Fibroblast of skin of right biceps (primary cell): ENCODE measurements around the gene SLC38A3.
A peak's percentile ranks its signal among the peaks of the same experiment; 100 is the strongest.

ENCODE experiments used
- DNase-seq: peaks from one replicate; pipeline ENCODE4 v3.0.0-alpha.2; 2013

Gene SLC38A3

DNA sequence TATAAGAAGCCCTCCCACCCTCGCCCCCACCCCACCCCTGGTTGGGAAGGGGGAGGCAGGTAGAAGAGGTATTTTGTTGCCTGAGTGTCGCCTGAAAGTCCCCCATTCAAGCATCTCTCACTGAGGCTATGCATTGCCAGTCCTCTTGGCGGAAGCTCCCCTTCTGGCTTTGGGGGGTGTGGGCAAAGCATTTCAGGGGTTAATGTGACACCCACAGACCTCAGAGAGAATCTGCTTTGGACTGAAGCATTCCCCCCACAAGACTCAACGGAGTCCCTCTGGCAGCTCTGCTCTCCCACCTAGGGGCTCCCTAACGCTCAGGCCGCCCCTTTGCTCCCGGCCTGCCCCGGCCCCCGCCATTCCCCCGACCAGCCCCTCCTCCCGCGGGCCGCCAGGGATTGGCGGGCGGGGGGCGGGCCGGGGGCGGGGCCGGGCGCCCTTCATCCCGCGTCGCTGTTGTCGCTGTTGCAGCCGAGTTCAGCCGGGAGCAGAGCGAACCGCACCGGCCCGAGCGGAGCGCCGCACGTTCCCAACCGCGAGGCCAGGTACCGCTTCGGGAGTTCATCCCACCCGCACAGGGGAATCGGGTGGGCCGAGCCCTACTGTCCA, at the start of gene SLC38A3:
Gene SLC38A3 (plus strand): TSS at position 468 of the 609 bp plus-strand sequence. CDS start 8,929 bp downstream, outside the sequence.
- no peak for DNase-seq

DNA sequence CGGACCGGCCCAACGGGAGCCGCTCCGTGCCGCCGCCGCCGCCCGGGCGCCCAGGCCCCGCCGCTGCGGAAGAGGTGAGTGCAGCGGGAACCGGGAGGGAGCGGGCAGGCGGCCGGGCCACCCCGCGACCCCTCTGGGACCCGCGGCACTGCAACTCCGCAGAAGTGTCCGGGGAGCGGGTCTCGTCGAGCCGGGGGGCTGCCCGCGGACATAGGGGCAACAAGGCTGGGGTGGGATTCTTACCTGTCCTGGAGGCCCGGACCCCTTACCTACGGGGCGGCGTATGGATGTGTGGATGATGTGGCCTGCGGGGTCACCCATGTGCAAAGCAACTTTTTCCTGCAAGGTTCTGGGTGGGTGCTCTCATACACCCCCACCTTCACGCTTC, 49.6 kb upstream of the SLC38A3 start:
- no peak for DNase-seq

DNA sequence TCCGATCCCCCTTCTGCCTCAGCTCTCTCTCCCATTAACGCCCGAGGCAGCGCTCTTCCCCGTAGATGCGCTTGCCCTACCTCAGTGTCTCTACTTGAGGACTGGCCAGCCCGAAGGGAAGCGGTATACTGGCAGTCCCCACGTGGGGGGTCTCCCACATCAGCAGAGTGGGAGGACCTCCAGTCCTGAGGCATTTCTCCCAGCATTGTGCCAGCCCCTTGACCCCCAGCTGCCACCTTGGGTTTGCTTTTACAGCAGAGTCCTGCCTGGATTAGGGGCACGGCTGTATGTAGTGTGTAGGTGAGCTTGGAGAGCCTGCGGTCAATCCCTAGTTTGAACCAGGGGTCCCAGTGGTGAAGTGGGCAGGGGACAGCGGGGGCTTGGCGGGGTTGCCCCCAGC, 49.2 kb upstream of the SLC38A3 start:
- DNase-seq = peak; percentile 17

DNA sequence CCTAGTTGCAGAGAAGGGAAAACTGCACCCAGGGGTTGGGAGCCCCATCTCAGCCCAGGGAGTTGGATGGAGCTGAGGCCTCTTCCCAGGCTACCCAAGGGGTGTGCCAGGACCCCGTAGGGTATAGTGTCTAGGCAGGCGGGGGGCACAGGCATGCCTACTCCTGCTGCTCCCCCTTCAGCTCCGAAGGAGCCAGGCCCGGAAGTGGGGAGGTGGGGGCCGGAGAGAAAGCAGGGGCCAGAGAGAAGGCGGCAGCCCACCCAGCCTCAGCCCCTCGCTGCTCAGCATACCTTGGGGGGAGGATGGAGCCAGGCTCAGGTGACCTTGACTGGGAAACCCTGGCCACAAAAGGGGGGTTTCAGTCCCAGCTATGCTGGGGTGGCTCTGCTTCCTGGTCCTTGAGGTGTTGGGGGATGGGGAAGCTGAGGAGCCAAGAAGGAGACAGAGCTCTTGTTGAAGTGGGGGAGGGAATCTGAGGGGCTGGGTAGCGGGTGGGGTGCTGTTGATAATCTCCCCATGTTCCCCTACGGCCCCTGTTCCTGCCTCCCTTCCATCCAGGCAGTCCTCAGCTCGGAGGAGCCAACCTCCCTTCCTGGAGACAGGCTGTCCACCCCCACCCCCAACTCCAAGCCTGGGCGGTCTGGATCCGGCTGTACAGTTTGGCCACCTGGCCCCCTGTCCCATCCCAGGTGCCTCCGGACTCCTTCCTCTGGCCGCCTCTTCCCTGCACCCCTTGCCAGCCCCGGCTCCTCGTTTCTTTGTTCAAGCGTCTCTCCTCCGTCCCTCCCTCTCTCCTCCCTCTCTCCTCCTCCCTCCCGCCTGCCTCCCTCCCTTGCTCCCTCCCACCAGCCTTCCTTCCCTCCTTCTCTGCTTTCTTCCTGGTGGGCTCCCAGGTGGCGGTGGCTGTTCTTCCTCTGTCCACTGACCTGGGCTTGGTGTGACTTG, 48.2 kb upstream of the SLC38A3 start:
- peak; percentile 59 for DNase-seq

DNA sequence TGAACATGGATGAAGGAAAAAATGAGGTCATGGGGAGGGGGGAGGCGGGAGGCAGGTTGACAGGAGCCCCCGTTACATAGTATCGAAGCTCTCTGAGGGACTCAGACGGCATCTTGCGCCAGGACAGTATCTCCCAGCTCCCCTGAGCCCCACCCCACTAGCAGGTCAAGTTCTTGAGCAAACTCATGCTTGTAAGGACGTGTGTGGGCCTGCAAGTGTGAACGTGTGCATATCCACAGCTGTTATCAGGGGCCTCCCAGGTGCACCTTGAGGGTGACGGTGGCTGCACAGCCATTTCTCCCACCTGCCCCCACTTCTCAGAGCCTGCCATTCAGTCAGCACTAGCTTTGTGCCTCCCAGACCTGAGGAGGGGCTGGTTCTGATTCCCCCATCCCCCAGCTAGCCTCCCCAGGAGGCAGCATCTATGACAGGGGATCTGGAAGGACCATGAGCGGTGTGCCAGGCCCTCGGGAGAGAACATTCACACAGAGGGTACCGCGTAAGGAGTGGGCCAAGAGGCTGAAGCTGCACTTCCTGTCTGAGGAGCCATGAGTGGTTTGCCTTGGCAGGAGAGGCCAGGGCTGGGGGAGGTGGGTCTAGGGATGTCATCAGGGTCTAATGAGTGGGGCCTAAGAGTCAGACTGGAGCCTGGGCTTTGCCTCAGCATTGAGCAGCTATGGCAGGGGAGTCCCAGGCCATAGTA, 47.1 kb upstream of the SLC38A3 start:
- peak; percentile 61 for DNase-seq

DNA sequence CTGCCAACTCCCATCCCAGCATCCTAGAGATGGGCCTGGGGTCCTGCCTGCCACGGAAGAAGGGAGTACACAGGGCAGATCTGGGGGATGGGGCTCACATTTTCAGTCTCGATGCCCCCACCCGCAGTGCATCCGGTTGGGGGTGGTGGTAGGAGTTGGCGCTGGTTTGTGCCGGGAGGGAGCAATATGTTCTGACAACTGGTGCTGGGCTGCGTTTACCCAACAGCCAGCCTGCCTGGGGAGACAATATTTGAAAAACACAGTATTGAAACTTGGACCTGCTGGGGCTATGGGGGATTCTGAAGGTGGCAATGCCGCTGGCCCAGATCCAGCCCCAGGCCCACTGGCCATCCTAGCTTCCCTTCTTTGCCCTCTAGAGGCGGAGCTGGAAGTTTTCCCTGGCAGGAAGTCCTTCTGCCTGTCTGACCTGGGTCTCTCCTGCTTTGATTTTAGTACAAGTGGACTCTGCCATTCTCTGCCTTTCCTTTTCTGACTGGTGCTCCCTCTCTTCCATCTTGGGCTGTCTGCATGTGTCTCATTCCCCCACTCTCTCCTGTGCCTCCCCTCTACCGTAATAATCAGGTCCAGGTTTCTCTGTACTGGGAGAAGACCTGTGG, 46.4 kb upstream of the SLC38A3 start:
- no peak for DNase-seq

DNA sequence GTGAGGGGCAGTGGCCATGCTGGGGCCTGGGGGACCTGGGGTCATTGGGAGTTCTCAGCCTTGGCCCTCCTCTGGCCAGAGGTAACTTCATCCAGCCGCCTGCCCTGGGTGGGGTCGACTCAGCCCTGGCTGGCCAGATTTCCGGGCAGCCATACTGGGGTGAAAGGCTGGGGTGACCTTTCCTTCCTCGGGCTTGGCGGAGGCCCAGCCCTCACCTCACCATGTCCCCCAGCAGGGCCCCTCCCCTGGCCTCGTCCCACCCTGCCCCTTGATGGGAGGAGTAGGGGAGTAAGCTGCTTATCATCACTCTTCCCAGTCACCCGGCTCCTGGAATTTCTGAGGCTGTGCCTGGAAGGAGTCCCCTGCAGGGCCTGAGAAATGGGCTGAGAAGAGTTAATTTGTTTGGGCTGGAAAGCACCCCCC, 44.5 kb upstream of the SLC38A3 start:
- no peak for DNase-seq

DNA sequence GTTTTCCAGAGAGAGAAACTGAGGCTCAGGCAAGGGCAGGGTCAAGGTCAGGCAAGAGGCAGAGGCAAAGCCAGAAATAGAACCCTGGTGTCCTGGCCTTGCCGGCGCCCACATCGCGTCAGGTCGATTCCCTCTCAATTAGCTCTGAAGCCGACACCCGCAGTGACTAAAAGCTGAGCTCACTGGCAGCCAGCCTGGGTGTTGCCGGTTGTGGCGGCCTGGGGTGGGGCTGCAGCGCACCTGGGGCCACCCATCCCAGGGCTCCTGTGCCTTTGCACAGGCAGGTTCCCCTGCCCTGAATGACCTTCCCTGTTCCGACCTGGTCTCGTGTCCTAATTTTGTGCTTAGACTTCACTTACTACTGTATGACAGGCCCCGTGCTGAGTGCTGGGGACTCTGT, 43.8 kb upstream of the SLC38A3 start:
- DNase-seq = no peak

DNA sequence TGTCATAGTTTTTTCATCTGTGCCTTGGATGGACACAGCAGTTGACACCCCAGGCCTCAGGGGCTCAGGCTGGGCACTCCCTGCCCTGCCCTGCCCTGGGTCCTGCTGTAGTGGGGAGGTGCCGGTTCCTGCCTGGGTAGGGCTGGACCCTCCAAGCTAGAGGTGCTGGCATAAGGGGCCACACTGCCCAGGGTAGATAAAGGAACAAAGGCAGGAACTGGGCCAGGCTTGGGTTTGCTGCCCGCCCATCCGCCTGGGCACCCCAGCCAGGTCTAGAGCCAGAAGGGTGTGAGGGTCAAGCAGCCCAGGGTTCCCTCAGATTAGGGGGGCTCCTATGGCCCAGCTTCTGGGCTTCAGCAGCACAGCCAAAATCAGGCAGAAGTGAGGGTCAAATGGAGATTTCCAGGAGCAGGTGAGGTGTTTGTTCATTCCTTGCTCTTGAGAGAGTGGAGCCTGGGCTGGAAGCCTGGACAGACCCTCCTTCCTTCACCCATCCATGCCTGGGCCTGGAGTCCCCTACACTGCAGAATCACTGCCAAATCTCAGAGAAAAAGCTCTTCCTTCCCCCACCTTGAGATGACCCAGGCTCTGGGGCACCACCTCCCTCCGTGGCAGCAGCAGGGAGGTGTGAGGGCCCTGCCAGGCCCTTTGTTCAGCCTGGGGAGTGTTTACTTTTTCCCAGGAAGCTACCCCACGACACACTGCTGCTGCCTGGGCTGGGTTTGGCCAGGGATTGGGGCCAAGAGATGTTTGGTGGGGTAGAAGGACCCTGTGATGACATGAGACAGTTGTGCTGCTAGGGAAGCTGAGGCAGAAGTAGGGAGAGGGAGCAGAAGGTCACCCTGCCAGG, 42.8 kb upstream of the SLC38A3 start:
- DNase-seq = no peak

DNA sequence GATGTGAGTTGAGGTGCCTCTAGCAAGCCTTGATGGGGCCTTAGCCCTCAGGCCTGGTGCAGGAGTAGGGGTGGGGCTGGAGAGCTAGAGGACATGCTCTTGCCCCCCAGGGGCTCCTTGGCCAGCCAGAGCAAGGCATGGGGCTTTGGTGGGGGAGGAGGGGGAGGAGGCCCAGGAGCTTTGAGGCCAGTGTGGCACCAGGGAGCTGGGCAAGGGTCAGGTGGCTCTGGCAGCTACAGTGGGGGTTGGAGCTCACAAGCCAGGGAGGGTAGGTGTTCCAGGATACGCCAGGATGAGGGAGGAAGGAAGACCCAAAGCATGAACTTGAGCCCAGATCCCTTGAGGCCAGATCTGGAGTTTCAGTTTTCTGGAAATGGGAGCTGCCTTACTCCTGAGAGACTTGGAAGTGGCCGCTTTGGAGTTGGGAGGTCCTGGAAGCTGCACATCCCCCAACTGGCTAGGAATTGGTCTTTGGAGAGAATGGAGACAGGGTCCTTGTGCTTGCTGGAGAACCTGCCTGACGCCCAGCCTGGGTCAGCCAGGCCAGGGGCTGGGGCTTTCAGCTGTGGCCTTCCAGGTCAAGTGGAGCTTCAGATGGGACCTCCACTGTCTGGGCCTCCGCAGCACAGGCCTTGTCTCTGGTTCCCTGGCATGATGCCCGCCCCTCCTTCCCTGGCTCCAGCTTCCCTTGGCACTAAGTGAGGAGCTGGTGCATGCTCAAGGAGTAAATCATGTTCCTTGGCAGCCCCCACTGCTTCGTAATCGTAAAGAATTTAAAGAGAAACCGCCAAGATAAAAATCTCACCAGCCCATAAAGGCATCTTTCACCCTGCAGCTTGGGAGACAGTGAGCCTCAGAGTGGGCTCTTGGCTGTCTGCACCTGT, 41.3 kb upstream of the SLC38A3 start:
- DNase-seq = peak; percentile 95

DNA sequence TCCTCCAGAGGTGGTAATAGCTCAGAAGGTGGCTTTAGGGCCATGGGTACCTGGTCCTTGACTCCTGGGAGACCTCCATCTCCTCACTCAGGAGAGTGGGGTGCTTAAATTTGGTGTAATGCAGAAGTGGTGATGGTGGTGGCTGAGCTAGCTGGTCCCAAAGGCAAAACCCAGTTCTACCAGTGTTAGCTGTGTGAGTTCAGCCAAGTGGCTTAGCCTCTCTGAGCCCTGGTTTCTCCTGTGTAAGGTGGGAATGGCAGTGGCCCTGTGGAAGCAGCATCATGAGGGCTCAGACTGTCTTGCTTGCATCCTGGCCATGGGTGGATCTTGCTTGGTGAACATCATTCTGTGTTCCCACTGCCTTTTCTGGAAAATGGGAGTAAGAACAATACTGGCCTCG, 40.6 kb upstream of the SLC38A3 start:
- no peak for DNase-seq

DNA sequence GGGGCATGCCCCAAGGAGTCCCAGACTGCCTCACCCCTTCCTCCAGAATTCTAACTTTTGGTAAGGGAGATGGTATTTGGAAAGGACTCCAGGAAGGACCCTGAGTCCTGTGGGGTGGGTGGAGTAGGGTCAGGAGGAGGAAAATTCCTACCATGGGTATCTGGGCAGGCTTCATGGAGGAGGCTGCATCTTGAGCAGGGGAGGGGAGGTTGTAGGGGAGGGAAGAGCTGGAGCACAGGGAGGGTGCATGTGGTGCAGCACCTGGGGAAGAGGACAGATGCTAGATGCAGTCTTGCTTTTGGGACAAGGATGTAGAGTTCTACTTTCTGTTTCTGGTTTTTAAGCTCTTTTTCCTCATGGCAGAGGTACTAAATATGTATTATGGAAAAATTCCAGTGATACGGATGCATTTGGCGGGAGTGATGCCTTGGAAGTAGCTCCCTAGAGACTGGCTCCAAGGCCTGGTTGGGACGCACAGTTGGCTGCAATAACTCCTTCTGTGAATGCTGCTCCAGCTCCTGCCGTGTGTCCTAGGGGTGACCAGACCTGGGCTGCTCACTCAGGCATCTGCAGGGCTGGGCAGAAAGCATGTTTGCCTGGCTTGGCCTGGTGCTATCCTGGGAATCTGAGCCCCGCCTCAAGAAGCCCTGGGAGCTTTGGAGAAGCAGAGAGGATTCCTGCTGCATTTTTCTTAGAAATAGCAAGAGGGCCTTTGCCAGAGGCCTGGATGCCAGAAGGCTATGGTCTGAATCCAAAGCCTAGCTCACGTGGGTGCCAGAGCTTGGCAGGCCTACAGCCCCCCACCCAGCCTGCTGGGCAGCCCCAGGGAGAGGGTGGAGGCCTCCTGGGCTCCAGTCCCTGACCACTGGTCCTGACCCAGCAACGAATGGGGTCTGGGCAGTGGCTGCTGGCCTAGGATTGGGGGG, 39.8 kb upstream of the SLC38A3 start:
- DNase-seq = peak; percentile 70

DNA sequence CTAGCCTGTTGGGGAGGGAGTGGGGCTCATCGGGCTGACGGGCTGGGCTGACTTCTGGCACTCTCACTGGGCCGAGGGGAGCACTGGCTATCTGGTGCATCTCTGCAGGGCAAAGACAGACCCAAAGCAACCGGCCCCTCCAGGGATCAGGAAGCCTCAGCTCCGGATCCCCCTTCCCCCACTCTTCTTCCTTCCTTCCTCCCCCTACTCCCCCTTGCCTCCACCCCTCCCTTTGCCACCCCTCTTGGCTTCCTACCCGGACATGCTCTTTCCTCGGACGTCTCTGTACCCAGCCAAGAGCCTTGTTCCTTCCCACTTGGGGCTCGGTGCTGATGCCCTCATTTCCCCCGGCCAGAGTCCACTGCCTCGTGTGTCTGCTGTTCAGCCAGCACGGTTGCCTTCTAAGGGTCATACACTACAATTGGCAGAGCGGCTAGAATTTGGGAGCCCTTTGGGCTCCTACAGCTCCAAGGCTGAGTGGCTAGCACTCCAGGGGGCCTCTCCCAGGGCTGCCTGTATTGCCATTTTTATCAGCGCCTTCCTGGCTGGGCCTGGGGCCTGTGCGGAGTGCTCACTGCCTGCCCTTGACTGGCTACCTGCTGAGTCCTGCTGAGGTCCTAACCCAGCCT, 39.0 kb upstream of the SLC38A3 start:
- no peak for DNase-seq

DNA sequence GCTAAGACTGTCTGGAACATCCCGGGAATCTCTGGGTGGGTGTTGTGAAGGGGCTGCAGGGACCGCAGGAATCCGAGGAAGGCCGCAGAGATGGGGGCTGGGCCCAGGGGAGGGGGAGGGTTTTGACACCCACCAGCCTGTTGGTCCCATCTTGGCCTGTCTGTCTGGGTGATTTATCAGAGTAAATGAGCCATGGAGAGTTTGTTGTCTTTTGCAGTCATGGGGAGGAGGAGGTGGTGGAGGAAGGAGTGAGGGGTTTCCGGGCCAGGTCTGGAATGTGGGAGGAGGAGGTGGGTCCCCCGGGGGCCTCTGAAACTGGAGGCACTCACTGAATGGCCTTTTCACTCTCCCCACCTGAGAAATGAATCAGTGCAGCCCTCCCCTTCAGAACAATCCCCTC, 38.5 kb upstream of the SLC38A3 start:
- peak; percentile 73 for DNase-seq

DNA sequence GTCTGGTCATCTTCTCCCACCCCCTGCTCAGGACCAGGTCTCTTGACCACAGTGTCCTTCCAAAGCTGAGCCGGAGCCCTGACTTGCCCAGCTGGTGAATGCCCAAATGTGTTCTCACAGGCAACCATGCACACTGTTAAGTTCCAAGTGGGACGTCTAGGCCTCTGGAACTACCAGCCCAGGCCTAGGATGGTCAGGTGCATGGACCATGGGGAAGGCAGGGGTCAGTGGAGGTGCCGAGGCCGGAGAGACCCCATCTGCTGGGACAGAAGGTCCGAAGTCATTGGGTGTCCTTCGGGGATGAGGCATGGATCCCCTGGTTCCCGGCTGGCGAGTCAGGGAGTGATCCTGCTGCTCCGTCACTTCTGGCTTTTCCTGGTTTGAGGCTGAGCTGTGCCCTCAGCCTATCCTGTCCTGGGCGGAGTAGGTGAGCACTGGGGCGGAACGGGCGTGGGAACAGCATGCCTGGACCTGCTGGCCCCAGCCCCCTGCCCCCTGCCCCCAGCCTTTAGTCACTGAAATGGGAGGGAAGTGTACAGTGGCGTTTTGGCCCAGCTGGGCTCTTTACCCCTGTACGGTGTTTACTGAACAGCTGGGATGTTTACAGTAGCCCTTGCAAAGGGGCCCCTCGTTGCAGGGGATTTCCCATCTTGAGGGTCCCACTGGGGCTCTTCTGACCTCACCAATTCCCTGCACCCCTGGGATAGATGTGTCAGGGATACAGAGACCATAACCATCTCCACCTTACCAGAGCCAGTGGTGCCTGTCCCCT, 37.8 kb upstream of the SLC38A3 start:
- DNase-seq = peak; percentile 27

DNA sequence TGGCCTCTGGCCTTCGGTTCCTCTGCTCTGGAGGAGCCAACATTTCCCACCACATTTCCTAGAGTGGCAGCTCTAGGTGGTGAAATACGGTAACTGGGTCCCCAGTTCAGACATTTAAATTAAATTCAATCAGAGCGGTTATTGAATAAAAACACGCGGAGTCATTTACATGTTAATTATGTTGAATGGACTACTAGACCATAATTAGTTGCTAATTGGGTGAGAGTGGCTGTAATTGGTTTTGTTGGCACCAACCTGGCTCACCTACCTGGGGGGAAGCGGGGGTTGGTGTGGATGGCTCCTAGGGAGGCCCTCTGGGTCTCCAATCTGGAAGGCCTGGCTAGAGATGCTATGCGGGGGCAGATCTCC, 37.2 kb upstream of the SLC38A3 start:
- no peak for DNase-seq

DNA sequence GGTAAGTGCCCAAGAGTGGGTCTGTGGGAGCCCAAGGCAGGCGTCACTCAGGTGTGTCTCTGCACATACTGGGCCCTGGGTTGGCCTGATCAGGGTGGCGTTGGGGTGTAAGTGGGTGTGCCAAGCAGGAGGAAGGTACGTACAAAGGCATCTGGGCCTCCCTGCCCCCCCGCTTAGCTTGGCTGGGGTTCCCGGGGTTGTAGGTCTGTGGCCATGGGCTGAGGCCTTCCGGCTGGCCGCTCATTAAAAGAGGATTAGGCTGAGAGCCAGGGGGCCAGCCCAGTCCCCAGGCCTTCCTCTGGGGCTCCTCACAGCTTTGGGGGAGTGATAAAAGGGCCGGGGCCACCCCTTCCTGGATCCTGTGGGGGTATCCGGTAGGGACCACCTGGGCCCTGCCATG, 36.7 kb upstream of the SLC38A3 start:
- no peak for DNase-seq

DNA sequence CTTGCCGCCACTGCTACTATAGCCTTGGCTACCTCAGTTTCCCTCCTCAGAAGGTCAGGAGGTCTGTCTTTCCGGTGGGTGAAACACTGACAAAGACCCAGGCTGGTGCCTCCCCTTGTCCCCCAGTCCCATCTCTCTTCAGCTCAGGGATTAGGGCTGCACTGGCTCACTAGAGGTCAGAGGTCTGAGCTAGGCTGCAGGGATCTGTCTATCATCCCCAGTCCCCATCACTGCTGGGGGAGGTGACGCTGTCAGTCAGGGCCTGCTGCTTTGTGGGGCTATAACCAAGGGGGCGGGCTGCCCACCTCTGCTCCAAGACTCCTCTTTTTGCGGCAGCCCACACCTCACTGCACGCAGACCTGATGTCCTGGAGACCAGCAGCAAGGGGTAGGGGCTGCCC, 36.3 kb upstream of the SLC38A3 start:
- DNase-seq = no peak
